ENCODE results near the gene ISG20.

DNA sequence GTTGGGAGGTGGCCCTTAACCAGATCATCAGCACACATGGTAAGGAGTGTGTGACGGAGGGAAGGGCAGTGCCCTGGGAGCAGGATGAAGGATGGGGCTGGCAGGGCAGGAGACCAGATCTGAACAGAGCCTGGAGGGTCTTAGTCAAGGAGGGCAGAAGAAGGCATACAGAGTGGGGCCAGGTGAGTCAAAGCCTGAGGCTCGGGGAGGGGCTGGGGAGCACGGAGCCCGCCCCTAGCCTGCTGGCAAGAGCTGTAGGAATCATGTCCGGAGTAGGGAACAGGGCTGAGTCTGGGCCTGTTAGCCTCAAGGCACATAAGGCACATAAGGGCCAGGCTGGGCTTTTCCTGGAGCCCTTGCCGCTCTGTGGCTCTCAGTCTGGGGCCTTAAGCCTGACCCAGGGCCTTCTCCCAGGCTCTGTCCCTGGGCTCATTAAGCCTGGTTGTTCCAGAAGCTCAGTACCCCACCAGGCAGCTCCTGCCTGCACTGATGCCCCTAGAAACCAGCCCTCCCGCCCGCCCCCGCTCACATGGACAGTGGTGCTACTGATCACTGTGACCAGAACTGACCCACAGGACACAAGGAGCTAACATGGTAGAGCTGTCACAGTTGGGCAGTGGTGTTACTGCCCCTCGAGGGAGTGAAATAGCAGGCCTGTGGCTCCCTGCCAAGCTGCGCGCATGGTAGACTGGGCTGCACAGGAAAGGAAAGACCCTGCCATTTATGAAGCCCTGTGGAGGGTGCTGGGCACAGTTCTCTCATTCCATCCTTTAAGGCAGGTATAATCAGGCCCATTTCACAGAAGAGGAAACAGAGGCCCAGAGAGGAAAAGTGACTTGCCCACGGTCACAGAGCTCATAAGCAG lies 14.6 kb downstream of the ISG20 start:
- TF ChIP-seq EZH2 (IDR thresholded peaks at IDR 0.05; ENCODE audit: borderline replicate concordance) (no peak), EZH2phosphoT487 (IDR thresholded peaks at IDR 0.05; ENCODE audit: low read depth, severe bottlenecking, unreplicated experiment) (no peak)
- TF ChIP-seq, protein P1, sequence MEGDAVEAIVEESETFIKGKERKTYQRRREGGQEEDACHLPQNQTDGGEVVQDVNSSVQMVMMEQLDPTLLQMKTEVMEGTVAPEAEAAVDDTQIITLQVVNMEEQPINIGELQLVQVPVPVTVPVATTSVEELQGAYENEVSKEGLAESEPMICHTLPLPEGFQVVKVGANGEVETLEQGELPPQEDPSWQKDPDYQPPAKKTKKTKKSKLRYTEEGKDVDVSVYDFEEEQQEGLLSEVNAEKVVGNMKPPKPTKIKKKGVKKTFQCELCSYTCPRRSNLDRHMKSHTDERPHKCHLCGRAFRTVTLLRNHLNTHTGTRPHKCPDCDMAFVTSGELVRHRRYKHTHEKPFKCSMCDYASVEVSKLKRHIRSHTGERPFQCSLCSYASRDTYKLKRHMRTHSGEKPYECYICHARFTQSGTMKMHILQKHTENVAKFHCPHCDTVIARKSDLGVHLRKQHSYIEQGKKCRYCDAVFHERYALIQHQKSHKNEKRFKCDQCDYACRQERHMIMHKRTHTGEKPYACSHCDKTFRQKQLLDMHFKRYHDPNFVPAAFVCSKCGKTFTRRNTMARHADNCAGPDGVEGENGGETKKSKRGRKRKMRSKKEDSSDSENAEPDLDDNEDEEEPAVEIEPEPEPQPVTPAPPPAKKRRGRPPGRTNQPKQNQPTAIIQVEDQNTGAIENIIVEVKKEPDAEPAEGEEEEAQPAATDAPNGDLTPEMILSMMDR (IDR thresholded peaks at IDR 0.05; ENCODE audit: poor library complexity), result no peak

Measured in hepatocyte (in vitro differentiated cells).